Testis (tissue), 2 donors: ENCODE data around the gene SLC15A5.

Source experiments
- POLR2A ChIP-seq: fragments of 450-650 bp; IDR thresholded peaks from one replicate; pipeline ENCODE4 v1.6.1; 2017; ENCODE audit warnings: antibody characterized with exemption, mild to moderate bottlenecking, moderate library complexity
- TF ChIP-seq, protein P1 (sequence below), 3 experiments: fragments of 450-650 bp in 2 of 3; fragments of 200-600 bp in 1 of 3; sonication (generic) in 1 of 3; IDR thresholded peaks; one replicate each; pipeline ENCODE4 v1.5.1; 2016 to 2019; ENCODE audit warnings: antibody characterized with exemption in 3 of 3, mild to moderate bottlenecking in 2 of 3, moderate library complexity in 1 of 3

DNA sequence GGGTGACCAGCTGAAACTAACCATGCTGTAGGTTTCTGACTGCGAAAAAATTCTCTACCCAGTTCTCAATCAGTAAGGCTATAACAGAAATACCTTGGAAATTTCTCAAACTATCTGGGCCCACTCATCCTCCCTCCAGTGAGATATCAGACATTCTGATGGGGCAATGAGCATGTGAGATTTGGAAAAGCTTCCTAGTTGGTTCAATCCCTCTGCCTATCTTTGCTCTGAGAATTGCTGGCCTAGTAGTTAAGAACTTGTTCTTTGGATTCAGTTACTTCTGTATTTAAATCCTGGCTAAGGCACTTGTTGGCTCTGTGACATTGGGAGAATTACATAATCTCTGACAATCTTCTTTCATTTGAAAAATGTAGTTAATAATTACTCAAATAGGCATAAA lies 119.4 kb downstream of the SLC15A5 start:
- TF ChIP-seq, protein P1, sequence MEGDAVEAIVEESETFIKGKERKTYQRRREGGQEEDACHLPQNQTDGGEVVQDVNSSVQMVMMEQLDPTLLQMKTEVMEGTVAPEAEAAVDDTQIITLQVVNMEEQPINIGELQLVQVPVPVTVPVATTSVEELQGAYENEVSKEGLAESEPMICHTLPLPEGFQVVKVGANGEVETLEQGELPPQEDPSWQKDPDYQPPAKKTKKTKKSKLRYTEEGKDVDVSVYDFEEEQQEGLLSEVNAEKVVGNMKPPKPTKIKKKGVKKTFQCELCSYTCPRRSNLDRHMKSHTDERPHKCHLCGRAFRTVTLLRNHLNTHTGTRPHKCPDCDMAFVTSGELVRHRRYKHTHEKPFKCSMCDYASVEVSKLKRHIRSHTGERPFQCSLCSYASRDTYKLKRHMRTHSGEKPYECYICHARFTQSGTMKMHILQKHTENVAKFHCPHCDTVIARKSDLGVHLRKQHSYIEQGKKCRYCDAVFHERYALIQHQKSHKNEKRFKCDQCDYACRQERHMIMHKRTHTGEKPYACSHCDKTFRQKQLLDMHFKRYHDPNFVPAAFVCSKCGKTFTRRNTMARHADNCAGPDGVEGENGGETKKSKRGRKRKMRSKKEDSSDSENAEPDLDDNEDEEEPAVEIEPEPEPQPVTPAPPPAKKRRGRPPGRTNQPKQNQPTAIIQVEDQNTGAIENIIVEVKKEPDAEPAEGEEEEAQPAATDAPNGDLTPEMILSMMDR (IDR thresholded peaks at IDR 0.05): no peak
- TF ChIP-seq POLR2A: no peak
